SK-N-SH treated with all-trans-retinoic acid at 6 μM for 48 hours (cell line): ENCODE data around the gene ANTXRL.
"Not testable (repeated sequence)": the region's sequence is repeated elsewhere in the genome, so short reads cannot be mapped to it uniquely, and the experiment has no call there.

Experiments
- ATAC-seq: fragments of 200-7000 bp; cut with Tn5 transposase; 3 replicates; pipeline ENCODE4 v1.9.1; 2020; ENCODE audit warnings: mild to moderate bottlenecking, moderate library complexity
- ARNTL ChIP-seq: fragments of 450-650 bp; formaldehyde crosslinking; IDR thresholded peaks from 2 replicates; pipeline ENCODE4 v1.5.0; 2020; ENCODE audit warnings: low read depth, mild to moderate bottlenecking, moderate library complexity, borderline replicate concordance
- BACH2 ChIP-seq: fragments of 250-450 bp; sonication (Bioruptor Pico); IDR thresholded peaks from 2 replicates; pipeline ENCODE4 v1.9.0; 2021; ENCODE audit warnings: mild to moderate bottlenecking, borderline replicate concordance
- CREB5 ChIP-seq: fragments of 250-450 bp; sonication (Bioruptor Pico); IDR thresholded peaks from 2 replicates; pipeline ENCODE4 v1.5.1; 2020; ENCODE audit warnings: low read depth, mild to moderate bottlenecking, moderate library complexity
- CSDC2 ChIP-seq: fragments of 250-450 bp; sonication (Bioruptor Pico); IDR thresholded peaks from 2 replicates; pipeline ENCODE4 v1.5.0; 2020; ENCODE audit warnings: mild to moderate bottlenecking, moderate library complexity
- CSRNP3 ChIP-seq: fragments of 250-450 bp; sonication (Bioruptor Pico); IDR thresholded peaks from 2 replicates; pipeline ENCODE4 v1.5.1; 2021; ENCODE audit warnings: mild to moderate bottlenecking, moderate library complexity
- ISL1 ChIP-seq: fragments of 250-450 bp; sonication (Bioruptor Pico); IDR thresholded peaks from 2 replicates; pipeline ENCODE4 v2.1.2; 2022; ENCODE audit warnings: mild to moderate bottlenecking, moderate library complexity
- OSR1 ChIP-seq: fragments of 250-450 bp; sonication (Bioruptor Pico); IDR thresholded peaks from 2 replicates; pipeline ENCODE4 v1.8.0; 2022; ENCODE audit warnings: moderate library complexity, mild to moderate bottlenecking, inconsistent platforms
- PPARA ChIP-seq: fragments of 250-450 bp; sonication (Bioruptor Pico); IDR thresholded peaks from 2 replicates; pipeline ENCODE4 v1.5.0; 2020; ENCODE audit warnings: mild to moderate bottlenecking, borderline replicate concordance
- RARB ChIP-seq: fragments of 250-450 bp; sonication (Bioruptor Pico); IDR thresholded peaks from 2 replicates; pipeline ENCODE4 v1.8.0; 2021; ENCODE audit warnings: mild to moderate bottlenecking, moderate library complexity
- SNAI2 ChIP-seq: fragments of 250-450 bp; sonication (Bioruptor Pico); IDR thresholded peaks from 2 replicates; pipeline ENCODE4 v1.5.0; 2020; ENCODE audit warnings: mild to moderate bottlenecking, moderate library complexity
- TOX ChIP-seq: fragments of 250-450 bp; sonication (Bioruptor Pico); IDR thresholded peaks from 2 replicates; pipeline ENCODE4 v1.8.0; 2021; ENCODE audit warnings: mild to moderate bottlenecking, moderate library complexity, borderline replicate concordance
- ZC3H10 ChIP-seq: fragments of 250-450 bp; sonication (Bioruptor Pico); IDR thresholded peaks from 2 replicates; pipeline ENCODE4 v1.5.1; 2021; ENCODE audit warnings: mild to moderate bottlenecking, moderate library complexity
- ZFP3 ChIP-seq: fragments of 250-450 bp; sonication (Bioruptor Pico); IDR thresholded peaks from 2 replicates; pipeline ENCODE4 v1.5.0; 2020; ENCODE audit warnings: mild to moderate bottlenecking, moderate library complexity
- ZFP30 ChIP-seq: fragments of 450-650 bp; formaldehyde crosslinking; IDR thresholded peaks from 2 replicates; pipeline ENCODE4 v1.5.0; 2022; ENCODE audit warnings: mild to moderate bottlenecking, moderate library complexity
- ZNF70 ChIP-seq: fragments of 450-650 bp; formaldehyde crosslinking; IDR thresholded peaks from 2 replicates; pipeline ENCODE4 v1.5.0; 2020; ENCODE audit warnings: mild to moderate bottlenecking, moderate library complexity

ANTXRL gene

DNA sequence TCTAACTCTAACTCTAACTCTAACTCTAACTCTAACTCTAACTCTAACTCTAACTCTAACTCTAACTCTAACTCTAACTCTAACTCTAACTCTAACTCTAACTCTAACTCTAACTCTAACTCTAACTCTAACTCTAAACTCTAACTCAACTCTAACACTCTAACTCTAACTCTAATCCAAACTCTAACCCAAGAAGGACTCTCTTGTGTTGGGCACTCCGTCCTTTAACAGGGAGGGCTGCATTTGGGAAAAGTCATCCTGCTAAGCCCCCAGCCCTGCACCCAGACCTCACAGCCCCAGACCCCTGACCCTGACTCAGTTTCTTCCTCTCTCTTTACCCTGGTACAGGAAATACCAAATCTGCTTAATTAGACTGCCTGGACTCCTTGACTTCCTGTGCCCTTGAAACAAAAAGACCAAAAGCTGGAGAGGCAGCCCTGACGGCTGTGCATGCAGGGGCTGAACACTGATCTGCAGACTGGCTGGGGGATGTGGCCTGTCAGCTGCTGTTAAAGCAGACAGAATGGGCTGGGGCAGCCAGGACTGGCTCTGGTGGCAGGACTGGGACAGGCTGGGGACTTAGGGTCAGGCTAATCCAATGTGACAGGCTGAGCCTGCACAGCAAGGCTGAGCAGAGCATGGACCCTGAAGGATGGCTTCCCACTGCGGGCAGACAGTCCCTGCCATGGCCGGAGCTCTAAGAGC is 14.8 kb upstream of the ANTXRL start:
- ATAC-seq: not testable (repeated sequence)

- TF ChIP-seq CSDC2 (CRISPR knock-in tag) (no peak), RARB (CRISPR knock-in tag) (no peak), CREB5 (CRISPR knock-in tag) (no peak), ISL1 (CRISPR knock-in tag) (no peak), ZFP30 (CRISPR knock-in tag) (no peak), PPARA (no peak), CSRNP3 (CRISPR knock-in tag) (no peak)
These were observed 13.9 kb upstream of the ANTXRL start for GRCh38 chr10:46272863-46273415.

DNA sequence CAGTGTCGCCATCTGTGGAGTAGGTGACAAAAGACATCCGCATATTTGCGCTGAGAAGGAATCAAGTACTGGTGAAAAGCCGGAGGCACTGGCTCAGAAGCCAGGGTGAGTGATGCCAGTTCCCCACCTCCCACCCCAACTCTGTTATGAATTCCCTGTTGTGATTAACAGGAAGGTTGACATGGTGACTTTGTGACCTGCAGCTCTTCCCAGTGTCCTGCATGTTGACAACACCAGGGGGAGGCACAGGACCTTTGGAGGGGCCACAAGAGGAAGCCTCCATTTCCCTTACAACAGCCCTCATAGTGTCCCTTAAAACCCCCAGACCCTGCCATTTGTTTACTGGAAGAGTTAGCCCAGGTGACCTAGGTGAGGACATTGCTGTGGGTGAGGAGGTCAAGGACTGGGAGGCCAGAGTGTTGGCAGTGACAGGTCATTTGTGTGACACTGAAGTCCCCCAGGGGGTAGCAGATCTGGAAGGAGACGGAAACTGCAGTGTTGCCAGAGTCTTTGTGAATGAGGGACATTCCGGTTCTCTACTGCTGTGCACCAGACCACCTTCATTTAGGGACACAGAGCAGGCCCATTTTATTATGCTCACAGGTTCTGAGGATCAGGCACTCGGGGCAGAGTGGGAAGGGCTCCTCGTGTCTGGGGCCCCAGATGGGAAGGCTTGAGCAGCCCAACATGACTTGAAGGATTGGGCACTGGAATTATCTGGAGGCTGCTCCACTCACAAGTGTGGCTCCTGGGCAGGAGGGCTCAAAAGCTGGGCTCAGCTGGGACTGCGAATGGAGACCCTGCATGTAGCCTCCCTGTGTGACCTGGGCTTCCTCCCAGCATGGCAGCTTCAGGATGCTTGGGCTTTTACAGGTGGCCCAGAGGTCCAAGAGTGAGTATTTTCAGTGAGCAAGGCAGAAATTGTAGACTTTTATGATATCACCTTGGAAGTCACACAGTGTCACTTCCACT is 13.0 kb upstream of the ANTXRL start:
- no peak; the same call in 2 of the 3 replicates for ATAC-seq
- TF ChIP-seq ARNTL (CRISPR knock-in tag) (no peak), BACH2 (CRISPR knock-in tag) (no peak)

More at GRCh38 chr10:46272863-46273415, 13.9 kb upstream of the ANTXRL start:
- ATAC-seq: no peak; the same call in 2 of the 3 replicates

GRCh38 chr10:46277840-46278239 is 9.0 kb upstream of the ANTXRL start:
- TF ChIP-seq ZNF70 (no peak), OSR1 (no peak), RARB (CRISPR knock-in tag) (no peak), BACH2 (CRISPR knock-in tag) (no peak), ZFP3 (CRISPR knock-in tag) (no peak), ZC3H10 (CRISPR knock-in tag) (no peak), ISL1 (CRISPR knock-in tag) (no peak), CSRNP3 (CRISPR knock-in tag) (no peak), TOX (CRISPR knock-in tag) (no peak), CREB5 (CRISPR knock-in tag) (no peak), SNAI2 (no peak), ARNTL (CRISPR knock-in tag) (no peak)

DNA sequence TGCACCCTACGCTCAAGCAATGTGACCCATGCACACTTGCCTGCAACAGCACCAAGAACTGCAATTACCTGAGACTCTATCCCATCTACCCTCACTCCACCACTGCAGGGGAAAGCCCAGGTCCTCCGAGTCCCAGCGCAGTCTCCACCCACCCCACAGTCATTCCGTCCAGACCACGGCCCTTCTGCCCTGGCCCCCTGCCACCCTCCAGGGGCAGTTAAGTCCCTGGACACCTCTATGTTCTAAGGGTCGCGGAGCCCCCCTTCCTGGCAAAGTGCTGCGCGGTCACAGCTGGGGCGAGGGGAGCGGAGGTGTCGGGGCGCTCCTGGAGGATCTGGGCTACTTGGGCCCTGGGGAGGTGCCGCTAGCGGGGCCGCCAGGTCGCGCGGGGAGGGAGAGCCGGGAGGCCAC is 4.4 kb upstream of the ANTXRL start:
- ATAC-seq: not testable (repeated sequence)

More at GRCh38 chr10:46277840-46278239, 9.0 kb upstream of the ANTXRL start:
- ATAC-seq: no peak
